Ecto neural progenitor cell (in vitro differentiated cells): Measurements from ENCODE around the gene LRRC74A.

Experiments
- DNase-seq: peaks from one replicate; pipeline ENCODE4 v3.0.0-alpha.2; 2018; ENCODE audit warnings: low spot score

The LRRC74A gene

GRCh38 chr14:76826122-76826521, at the start of gene LRRC74A:
TSS of gene LRRC74A (plus strand) at chr14:76826408. CDS start at chr14:76826698, 290 bp downstream.
- no peak for DNase-seq

GRCh38 chr14:76776428-76777251, 49.6 kb upstream of the LRRC74A start:
- peak; percentile 49 for DNase-seq

- DNase-seq: peak; percentile 24
These were observed 48.5 kb upstream of the LRRC74A start for GRCh38 chr14:76777721-76778120.

- peak; percentile 36 for DNase-seq
These were observed 47.5 kb upstream of the LRRC74A start for GRCh38 chr14:76778546-76779215.

DNA sequence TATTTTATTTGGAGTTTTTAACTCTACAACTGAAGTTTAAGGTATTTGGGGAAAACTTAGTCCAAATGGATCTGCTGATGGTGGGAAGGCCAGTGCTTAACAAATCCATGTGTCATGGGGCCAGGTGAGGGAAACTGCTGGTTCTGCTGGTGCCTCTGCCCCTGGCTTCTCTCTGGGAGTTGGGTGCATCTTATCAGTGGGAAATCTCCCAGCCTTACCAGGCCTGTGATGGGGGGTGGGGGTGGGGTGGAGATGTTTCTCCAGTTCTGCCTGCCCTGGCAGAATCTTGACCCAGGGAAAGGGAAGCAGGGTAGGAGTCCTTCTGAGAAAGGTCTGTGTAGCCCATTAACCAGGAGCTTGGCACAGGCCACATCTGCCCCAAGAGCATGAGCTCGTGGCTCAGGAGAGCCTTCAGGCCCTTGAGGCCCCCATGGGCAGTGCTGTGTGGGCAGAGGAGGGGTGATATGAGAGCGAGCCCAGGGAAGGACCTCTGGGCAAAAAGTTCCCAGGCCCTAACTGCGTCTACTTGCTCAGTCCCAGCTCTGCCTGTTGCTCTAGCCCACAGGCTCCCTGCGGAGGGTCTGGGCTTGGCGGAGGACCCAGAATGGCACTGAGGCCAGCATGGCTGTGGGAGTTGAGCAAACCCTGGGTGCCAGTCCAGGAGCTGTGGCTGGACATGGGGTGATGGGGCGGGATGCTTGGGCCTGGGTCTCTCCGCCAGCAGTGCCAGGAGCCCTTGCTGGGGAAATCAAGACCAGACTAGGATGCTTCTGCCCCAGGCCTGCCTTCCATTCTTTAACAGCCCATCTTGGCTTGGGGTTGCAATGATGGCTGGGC, 46.8 kb upstream of the LRRC74A start:
- no peak for DNase-seq

- no peak for DNase-seq
These were observed 46.2 kb upstream of the LRRC74A start for GRCh38 chr14:76780058-76780345.

- no peak for DNase-seq
These were observed 45.8 kb upstream of the LRRC74A start for GRCh38 chr14:76780360-76780759.

- DNase-seq: no peak
These were observed 45.1 kb upstream of the LRRC74A start for GRCh38 chr14:76780875-76781647.

GRCh38 chr14:76781648-76782051, 44.6 kb upstream of the LRRC74A start:
- no peak for DNase-seq

GRCh38 chr14:76782115-76782884, 43.9 kb upstream of the LRRC74A start:
- DNase-seq: no peak

DNA sequence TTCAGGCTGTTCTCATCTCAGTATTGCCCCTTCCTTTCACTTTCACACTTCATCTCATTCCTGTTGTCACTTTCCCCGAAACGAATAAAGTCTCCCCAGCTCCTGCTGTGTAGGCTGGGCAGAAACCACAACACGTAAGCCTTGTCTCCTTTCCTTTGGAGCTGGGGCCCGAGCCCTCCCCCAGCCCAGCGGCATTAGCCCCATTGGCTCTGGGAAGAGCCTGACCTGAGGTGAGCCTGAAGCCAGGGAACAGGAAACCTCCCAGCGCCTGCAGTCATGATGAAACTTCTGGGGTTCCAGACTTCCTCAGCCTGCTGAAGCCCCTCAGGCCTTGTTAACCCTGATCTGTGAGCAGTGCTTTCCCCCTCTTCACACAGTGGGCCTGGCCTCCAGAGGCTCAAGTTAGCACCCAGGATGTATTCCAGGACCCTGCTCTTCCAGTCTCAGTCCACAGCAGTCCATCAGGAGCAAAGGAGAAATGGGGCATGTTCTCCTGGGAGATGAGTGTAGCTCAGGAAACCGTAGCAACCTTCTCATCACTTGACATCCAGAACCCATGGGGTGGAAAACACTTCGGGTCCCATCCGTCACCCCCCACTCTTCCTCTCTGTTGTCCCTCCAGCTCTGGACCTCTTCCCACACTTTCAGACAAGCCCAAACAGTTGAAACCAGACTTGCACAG, 43.2 kb upstream of the LRRC74A start:
- no peak for DNase-seq

DNA sequence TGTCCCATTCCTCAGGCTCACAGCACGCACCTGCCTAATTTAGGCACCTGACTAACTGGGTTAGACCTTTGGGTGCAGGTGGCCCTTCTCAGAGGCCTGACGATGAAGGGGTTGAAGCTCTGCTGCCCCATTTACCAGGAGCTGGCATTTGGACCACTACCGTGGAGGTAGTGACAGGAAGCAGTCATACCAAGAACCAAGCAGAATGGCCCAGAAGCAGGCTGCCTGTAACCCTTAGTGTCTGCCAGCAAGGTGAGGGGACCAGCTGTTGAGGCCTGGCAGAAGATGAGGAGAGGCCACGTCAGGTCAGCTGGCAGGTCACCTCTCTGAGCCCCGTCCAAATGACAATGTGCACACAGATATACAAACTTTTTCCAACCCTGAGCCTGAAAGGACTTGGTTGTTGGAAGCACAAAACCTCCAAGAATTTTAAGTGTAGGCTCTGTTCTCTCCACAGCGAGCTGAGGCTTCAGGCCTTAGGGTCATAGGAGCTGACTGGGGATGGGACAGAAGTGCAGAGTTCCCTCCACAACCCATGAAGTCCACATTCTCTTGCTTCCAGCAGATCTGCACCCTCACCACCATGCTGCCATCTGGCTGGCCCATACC, 41.8 kb upstream of the LRRC74A start:
- DNase-seq: no peak

DNA sequence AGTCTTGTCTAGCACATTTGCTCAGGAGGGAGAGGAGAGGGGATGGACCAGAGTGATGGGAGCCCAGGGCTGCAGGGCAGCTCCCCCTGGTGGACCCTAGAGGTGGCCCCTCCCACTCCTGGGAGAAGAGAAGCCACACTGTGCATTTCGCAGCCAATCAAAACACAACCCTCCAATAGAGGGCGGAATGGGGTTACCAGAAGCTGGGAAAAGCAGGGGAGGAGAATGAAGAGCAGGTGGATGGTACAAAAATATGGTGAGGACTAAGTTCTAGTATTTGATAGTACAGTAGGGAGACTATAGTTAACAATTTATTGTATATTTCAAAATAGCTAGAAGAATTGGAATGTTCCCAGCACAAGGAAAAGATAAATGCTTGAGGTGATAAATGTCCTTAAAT, 41.3 kb upstream of the LRRC74A start:
- DNase-seq: peak; percentile 89

DNA sequence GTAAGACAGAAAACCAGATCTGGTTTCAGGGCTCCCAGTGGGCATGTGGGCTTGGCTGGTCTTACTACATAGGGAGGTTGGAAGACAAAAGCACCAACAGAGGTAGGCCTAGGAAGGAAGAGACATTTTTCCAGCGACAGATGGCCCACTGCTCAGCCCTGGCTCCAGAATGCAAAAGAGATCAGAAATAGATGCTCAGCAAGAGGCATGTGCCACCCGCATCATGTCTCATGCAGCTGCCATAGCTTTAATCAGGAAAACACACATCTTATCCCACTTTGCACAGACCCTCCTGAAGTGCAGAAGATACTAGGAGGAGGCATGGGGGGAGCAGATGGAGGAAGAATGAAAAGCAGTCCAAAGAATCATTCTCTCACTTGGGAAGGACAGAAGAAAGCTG, 39.6 kb upstream of the LRRC74A start:
- DNase-seq: no peak

- no peak for DNase-seq
These were observed 33.8 kb upstream of the LRRC74A start for GRCh38 chr14:76792422-76792821.

- DNase-seq: no peak
These were observed 32.9 kb upstream of the LRRC74A start for GRCh38 chr14:76793324-76793723.

GRCh38 chr14:76793956-76794355, 32.3 kb upstream of the LRRC74A start:
- no peak for DNase-seq

DNA sequence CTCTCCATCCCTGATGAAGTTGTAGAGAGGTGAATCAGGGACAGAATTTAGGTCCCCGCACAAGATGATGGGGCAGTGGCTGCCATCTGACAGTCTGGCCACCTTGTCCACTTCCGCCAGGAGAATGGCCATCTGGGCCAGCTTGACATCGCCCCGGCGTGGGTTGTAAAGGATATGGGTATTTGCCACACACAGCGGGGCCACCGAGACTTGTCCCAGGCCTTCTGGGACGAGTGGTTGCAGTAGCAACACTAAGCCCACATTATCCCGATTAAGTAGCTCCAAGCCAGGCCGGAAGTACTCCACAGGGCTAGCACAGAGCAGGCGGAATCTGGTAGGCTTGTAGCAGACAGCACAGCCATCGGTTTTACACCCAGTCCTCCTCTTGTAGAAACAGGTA, 19.8 kb upstream of the LRRC74A start:
- DNase-seq: no peak

- no peak for DNase-seq
These were observed 18.2 kb upstream of the LRRC74A start for GRCh38 chr14:76808011-76808410.

- DNase-seq: no peak
These were observed 17.2 kb upstream of the LRRC74A start for GRCh38 chr14:76808990-76809389.
